Suprapubic skin (tissue), 4 donors: ENCODE data around the gene RSAD2. TPM values are rescaled to one million over a fixed set of nuclear protein-coding genes. Genes with fewer than 3 reads are reported as not detected.

ENCODE experiments used
- DNase-seq, 2 donors: peaks; one replicate each; pipeline ENCODE4 v3.0.0-alpha.2; 2019; ENCODE audit warnings: low spot score in 2 of 2
- H3K27ac ChIP-seq: fragments of 200-600 bp; sonication (generic); one replicate; pipeline ENCODE4 v1.5.1; 2019
- H3K27me3 ChIP-seq: fragments of 200-600 bp; sonication (generic); one replicate; pipeline ENCODE4 v1.5.1; 2019
- H3K36me3 ChIP-seq: fragments of 200-600 bp; sonication (generic); one replicate; pipeline ENCODE4 v1.5.1; 2019
- H3K4me1 ChIP-seq: fragments of 200-600 bp; sonication (generic); one replicate; pipeline ENCODE4 v1.5.1; 2019
- H3K4me3 ChIP-seq: fragments of 200-600 bp; sonication (generic); one replicate; pipeline ENCODE4 v1.5.1; 2019; ENCODE audit warnings: mild to moderate bottlenecking
- H3K9me3 ChIP-seq: fragments of 200-600 bp; sonication (generic); one replicate; pipeline ENCODE4 v1.5.1; 2019
- CTCF ChIP-seq, 2 donors: fragments of 200-600 bp in 1 of 2; fragments of 450-650 bp in 1 of 2; sonication (generic) in 1 of 2; IDR thresholded peaks; one replicate each; pipeline ENCODE4 v1.5.1; 2016 to 2019; ENCODE audit warnings: antibody characterized with exemption in 2 of 2, mild to moderate bottlenecking in 1 of 2, moderate library complexity in 1 of 2
- EP300 ChIP-seq: sonication (generic); formaldehyde crosslinking; IDR thresholded peaks from one replicate; pipeline ENCODE4 v1.6.1; 2017; ENCODE audit warnings: antibody characterized with exemption
- POLR2A ChIP-seq, 2 donors: fragments of 450-650 bp; IDR thresholded peaks; one replicate each; pipeline ENCODE4 v1.6.1; 2017; ENCODE audit warnings: antibody characterized with exemption in 2 of 2, mild to moderate bottlenecking in 2 of 2, moderate library complexity in 2 of 2
- POLR2AphosphoS5 ChIP-seq, 3 donors: sonication (generic); formaldehyde crosslinking; IDR thresholded peaks; one replicate each; pipeline ENCODE4 v1.6.1; 2017; ENCODE audit warnings: antibody characterized with exemption in 3 of 3
- WGBS: methylation state at CpG from one replicate; pipeline ENCODE4 v1.1.5; 2018; 5-methylcytosine and 5-hydroxymethylcytosine counted together
- total RNA-seq, 4 donors: library from RNA; depleted of rRNA; stranded (reverse); fragments of >200 nt; gene quantifications; one replicate each; pipeline ENCODE4 v1.1.0, GENCODE V29; 2016

Gene RSAD2
- total RNA-seq, 4 donors from 2014 or later, result 0.24 to 1.5 TPM; not detected in 2

- Histone ChIP-seq H3K4me3 (no peak overlapping the region), H3K27ac (no peak overlapping the region), H3K27me3 (no peaks in the 10 kb centered on the region), H3K4me1 (peaks cover 12% of the 10 kb centered on the region), H3K9me3 (no peaks in the 10 kb centered on the region), H3K36me3 (no peaks in the 10 kb centered on the region)
- 71% methylated on average over 9 of the region's 9 CpGs for WGBS
- no peak for TF ChIP-seq POLR2AphosphoS5 (IDR thresholded peaks at IDR 0.05)
- no peak for DNase-seq
Observed at GRCh38 chr2:6913415-6914157, 36.0 kb downstream of the RSAD2 start.

DNA sequence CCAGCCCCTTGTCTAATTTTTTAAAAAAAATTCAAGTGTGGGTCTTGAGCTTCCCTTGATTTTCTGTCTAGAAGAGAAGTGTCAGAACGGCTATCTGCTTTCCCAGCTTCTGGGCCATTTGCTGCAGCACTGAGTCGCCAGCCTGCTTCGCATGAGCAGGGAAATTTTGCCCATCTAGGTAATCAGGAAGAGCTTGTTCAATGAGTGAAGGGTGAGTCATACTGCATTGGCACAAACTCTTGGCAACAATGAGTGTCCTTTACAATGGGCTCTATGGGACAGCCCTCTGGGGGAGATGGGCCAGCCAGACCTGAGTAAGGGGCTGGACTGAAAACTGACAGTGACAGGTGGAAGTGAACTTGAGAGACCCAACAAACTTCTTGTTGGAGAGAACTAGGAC, 37.3 kb downstream of the RSAD2 start:
- H3K4me3 ChIP-seq, result no peak overlapping the region
- H3K4me1 ChIP-seq, result peaks cover 15% of the 10 kb centered on the region
- no peaks in the 10 kb centered on the region for H3K36me3 ChIP-seq
- TF ChIP-seq POLR2A (IDR thresholded peaks at IDR 0.05) (no peak), EP300 (no peak), POLR2AphosphoS5 (IDR thresholded peaks at IDR 0.05) (no peak), CTCF (IDR thresholded peaks at IDR 0.05) (no peak)
- no peaks in the 10 kb centered on the region for H3K9me3 ChIP-seq
- no peaks in the 10 kb centered on the region for H3K27me3 ChIP-seq
- WGBS, result 44% methylated on average over 3 of the region's 3 CpGs
- no peak for DNase-seq
- H3K27ac ChIP-seq, result no peak overlapping the region

- H3K27ac ChIP-seq, result no peak overlapping the region
- no peak for DNase-seq
- peaks cover 15% of the 10 kb centered on the region for H3K4me1 ChIP-seq
- no peaks in the 10 kb centered on the region for H3K36me3 ChIP-seq
- WGBS, result 89% methylated on average over 2 of the region's 2 CpGs
- H3K4me3 ChIP-seq, result no peak overlapping the region
- H3K9me3 ChIP-seq, result no peaks in the 10 kb centered on the region
- H3K27me3 ChIP-seq, result no peaks in the 10 kb centered on the region
- TF ChIP-seq POLR2AphosphoS5 (IDR thresholded peaks at IDR 0.05) (no peak), EP300 (no peak), CTCF (IDR thresholded peaks at IDR 0.05) (no peak), POLR2A (IDR thresholded peaks at IDR 0.05) (no peak)
Observed at GRCh38 chr2:6915399-6915798, 37.8 kb downstream of the RSAD2 start.

- TF ChIP-seq POLR2A (IDR thresholded peaks at IDR 0.05) (no peak), POLR2AphosphoS5 (IDR thresholded peaks at IDR 0.05) (no peak), EP300 (no peak), CTCF (IDR thresholded peaks at IDR 0.05) (no peak)
- H3K4me3 ChIP-seq, result no peak overlapping the region
Observed at GRCh38 chr2:6916224-6916623, 38.6 kb downstream of the RSAD2 start.

DNA sequence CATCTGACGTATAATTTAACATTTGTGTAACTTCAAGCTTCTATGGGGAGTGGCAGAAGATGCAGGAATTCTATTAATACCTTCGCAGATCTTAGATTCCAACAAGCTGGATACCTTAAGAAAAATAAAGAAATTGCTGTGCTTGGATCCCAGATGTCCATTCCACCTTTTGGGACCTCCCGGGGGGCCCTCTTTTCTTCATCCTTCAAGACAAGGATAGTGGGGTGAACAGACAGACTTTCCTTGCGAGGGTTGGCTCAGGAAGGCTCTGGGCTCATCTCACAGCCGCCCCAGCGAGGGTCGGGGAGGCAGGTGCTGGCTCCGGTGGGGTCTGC, 39.1 kb downstream of the RSAD2 start:
- 64% methylated on average over 8 of the region's 8 CpGs for WGBS
- no peak for DNase-seq
- H3K27ac ChIP-seq, result no peak overlapping the region
- H3K9me3 ChIP-seq, result no peaks in the 10 kb centered on the region
- H3K27me3 ChIP-seq, result no peaks in the 10 kb centered on the region
- no peak for TF ChIP-seq EP300
- no peak for TF ChIP-seq CTCF (IDR thresholded peaks at IDR 0.05)
- TF ChIP-seq POLR2AphosphoS5 (IDR thresholded peaks at IDR 0.05), result no peak
- H3K36me3 ChIP-seq, result no peaks in the 10 kb centered on the region
- H3K4me1 ChIP-seq, result peaks cover 18% of the 10 kb centered on the region
- peak overlapping the region; percentile 74 for H3K4me3 ChIP-seq

More at GRCh38 chr2:6916224-6916623, 38.6 kb downstream of the RSAD2 start:
- 94% methylated on average over 3 of the region's 3 CpGs for WGBS
- Histone ChIP-seq H3K27ac (no peak overlapping the region), H3K9me3 (no peaks in the 10 kb centered on the region), H3K36me3 (no peaks in the 10 kb centered on the region), H3K27me3 (no peaks in the 10 kb centered on the region), H3K4me1 (peaks cover 17% of the 10 kb centered on the region)
- no peak for DNase-seq
